ENCODE data around the gene NLE1.
"Not testable (repeated sequence)": the region's sequence is repeated elsewhere in the genome, so short reads cannot be mapped to it uniquely, and the experiment has no call there.

The NLE1 gene

GRCh38 chr17:35099908-35100307 lies 42.2 kb downstream of the NLE1 start:
- in situ Hi-C loops (cut with HindIII; ENCODE audit: low pct_ligation_motif_present, low sequenced_read_pairs), result no loop called here
- H3K27me3 ChIP-seq (replicated peaks), result no peaks in the 10 kb centered on the region
- H3K27ac ChIP-seq, result no peak overlapping the region
- no peak for DNase-seq
- no peak for TF ChIP-seq CTCF (IDR thresholded peaks at IDR 0.05; ENCODE audit: low read depth, low read length, missing control alignments)
- peaks cover 8% of the 10 kb centered on the region for H3K36me3 ChIP-seq (replicated peaks)
- no peak overlapping the region for H3K4me3 ChIP-seq (ENCODE audit: low read depth, low read length)

- Histone ChIP-seq H3K4me3 (ENCODE audit: low read depth, low read length) (no peak overlapping the region), H3K27me3 (replicated peaks) (no peaks in the 10 kb centered on the region), H3K27ac (no peak overlapping the region), H3K36me3 (replicated peaks) (peaks cover 8% of the 10 kb centered on the region)
- in situ Hi-C loops (cut with HindIII; ENCODE audit: low pct_ligation_motif_present, low sequenced_read_pairs), result no loop called here
- no peak for TF ChIP-seq CTCF (IDR thresholded peaks at IDR 0.05; ENCODE audit: low read depth, low read length, missing control alignments)
- no peak for DNase-seq
Measured at GRCh38 chr17:35097776-35098175, 44.3 kb downstream of the NLE1 start.

GRCh38 chr17:35095741-35096140 lies 46.4 kb downstream of the NLE1 start:
- in situ Hi-C loops (cut with HindIII; ENCODE audit: low pct_ligation_motif_present, low sequenced_read_pairs), result no loop called here
- no peak for TF ChIP-seq CTCF (IDR thresholded peaks at IDR 0.05; ENCODE audit: low read depth, low read length, missing control alignments)
- Histone ChIP-seq H3K27ac (no peak overlapping the region), H3K27me3 (replicated peaks) (no peaks in the 10 kb centered on the region), H3K36me3 (replicated peaks) (peaks cover 3% of the 10 kb centered on the region), H3K4me3 (ENCODE audit: low read depth, low read length) (no peak overlapping the region)
- DNase-seq, result no peak

GRCh38 chr17:35094902-35095301 lies 47.2 kb downstream of the NLE1 start:
- in situ Hi-C loops (cut with HindIII; ENCODE audit: low pct_ligation_motif_present, low sequenced_read_pairs), result no loop called here
- DNase-seq, result peak; percentile 81

GRCh38 chr17:35090707-35091106 lies 51.4 kb downstream of the NLE1 start:
- in situ Hi-C loops (cut with HindIII; ENCODE audit: low pct_ligation_motif_present, low sequenced_read_pairs); H3K27ac ChIP-seq; H3K36me3 ChIP-seq (replicated peaks); H3K4me3 ChIP-seq (ENCODE audit: low read depth, low read length); DNase-seq; H3K27me3 ChIP-seq (replicated peaks): not testable (repeated sequence)

More at GRCh38 chr17:35094902-35095301, 47.2 kb downstream of the NLE1 start:
- Histone ChIP-seq H3K27ac (peak overlapping the region; percentile 12), H3K36me3 (replicated peaks) (no peaks in the 10 kb centered on the region), H3K27me3 (replicated peaks) (no peaks in the 10 kb centered on the region), H3K4me3 (ENCODE audit: low read depth, low read length) (no peak overlapping the region)
- TF ChIP-seq CTCF (IDR thresholded peaks at IDR 0.05; ENCODE audit: low read depth, low read length, missing control alignments), result no peak

- peak; percentile 40 for TF ChIP-seq CTCF (IDR thresholded peaks at IDR 0.05; ENCODE audit: low read depth, low read length, missing control alignments)
- no peaks in the 10 kb centered on the region for H3K27me3 ChIP-seq (replicated peaks)
- H3K27ac ChIP-seq, result peak overlapping the region; percentile 34
- H3K36me3 ChIP-seq (replicated peaks), result no peaks in the 10 kb centered on the region
- peak; percentile 24 for DNase-seq
- H3K4me3 ChIP-seq (ENCODE audit: low read depth, low read length), result peak overlapping the region; percentile 50
- in situ Hi-C loops (cut with HindIII; ENCODE audit: low pct_ligation_motif_present, low sequenced_read_pairs), result no loop called here
Measured at GRCh38 chr17:35089586-35090296, 52.4 kb downstream of the NLE1 start.

Data from brain microvascular endothelial cell (primary cell).